Thoracic aorta (tissue), 2 donors: Measurements from ENCODE around the gene COL13A1. TPM values are rescaled to one million over a fixed set of nuclear protein-coding genes. Genes with fewer than 3 reads are reported as not detected.
A peak's percentile ranks its signal among the peaks of the same experiment; 100 is the strongest.

Source experiments
- ATAC-seq: fragments of 150-250 bp; one replicate; pipeline ENCODE4 v1.8.0; 2017; ENCODE audit warnings: low read depth; ENCODE audit not compliant: insufficient number of reproducible peaks, low FRiP score
- DNase-seq: peaks from one replicate; pipeline ENCODE4 v3.0.0-alpha.2; 2020; ENCODE audit warnings: low spot score
- H3K27ac ChIP-seq, 2 donors: fragments of 200-600 bp; sonication (generic); 1 replicate in 1 of 2; 2 replicates in 1 of 2; pipeline ENCODE4 v1.5.1; 2016; ENCODE audit warnings: mild to moderate bottlenecking in 2 of 2, moderate library complexity in 2 of 2
- H3K27me3 ChIP-seq: fragments of 200-600 bp; sonication (generic); replicated peaks from 2 replicates; pipeline ENCODE4 v1.6.0; 2016; ENCODE audit warnings: mild to moderate bottlenecking; ENCODE audit not compliant: insufficient read depth
- H3K36me3 ChIP-seq: fragments of 200-600 bp; sonication (generic); one replicate; pipeline ENCODE4 v1.5.1; 2016
- H3K4me1 ChIP-seq, 2 donors: fragments of 200-600 bp; sonication (generic); 1 replicate in 1 of 2; 2 replicates in 1 of 2; pipeline versions ENCODE4 v1.5.1 to v1.6.0; 2016; ENCODE audit warnings: low read depth in 2 of 2, mild to moderate bottlenecking in 1 of 2; ENCODE audit not compliant: control insufficient read depth in 1 of 2
- H3K4me3 ChIP-seq: fragments of 200-600 bp; sonication (generic); 2 replicates; pipeline ENCODE4 v1.5.1; 2016; ENCODE audit warnings: mild to moderate bottlenecking
- H3K9me3 ChIP-seq: fragments of 200-600 bp; sonication (generic); 2 replicates; pipeline ENCODE4 v1.5.1; 2016
- total RNA-seq, 2 donors: library from RNA; depleted of rRNA; stranded (reverse); fragments of >200 nt; gene quantifications; one replicate each; pipeline versions ENCODE4 v1.1.0 to v1.2.3, GENCODE V29; 2016
- TF ChIP-seq, protein P1 (sequence below): fragments of 200-600 bp; sonication (generic); IDR thresholded peaks from one replicate; pipeline ENCODE4 v1.5.1; 2019; ENCODE audit warnings: antibody characterized with exemption

COL13A1 gene
- total RNA-seq, 2 donors from 2014 or later, result 23.1 to 34.1 TPM

DNA sequence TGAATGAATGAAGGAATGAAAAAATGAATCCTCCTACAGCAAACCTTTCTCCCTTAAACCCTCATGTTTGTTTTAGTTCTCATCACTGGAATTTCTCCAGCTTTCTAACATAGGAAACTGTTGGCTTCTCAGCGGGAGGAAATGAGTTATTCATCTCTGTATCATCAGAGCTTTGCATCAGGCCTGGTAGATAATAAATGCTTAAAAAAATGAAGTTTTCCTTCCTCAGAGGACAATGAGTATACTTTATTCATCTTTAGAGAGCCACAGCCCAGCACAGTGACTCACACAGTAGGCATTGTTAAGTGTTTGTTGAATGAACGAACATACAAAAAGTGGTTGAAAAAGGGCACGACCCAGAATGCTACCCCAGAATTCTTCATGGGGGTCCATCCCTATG lies 62.6 kb downstream of the COL13A1 start:
- ATAC-seq, result no peak
- no peaks in the 10 kb centered on the region for H3K9me3 ChIP-seq
- no peak for DNase-seq
- no peak overlapping the region for H3K27ac ChIP-seq
- H3K4me1 ChIP-seq, result peaks cover 15 to 37% of the 10 kb centered on the region in 2 donors
- no peaks in the 10 kb centered on the region for H3K36me3 ChIP-seq
- TF ChIP-seq, protein P1, sequence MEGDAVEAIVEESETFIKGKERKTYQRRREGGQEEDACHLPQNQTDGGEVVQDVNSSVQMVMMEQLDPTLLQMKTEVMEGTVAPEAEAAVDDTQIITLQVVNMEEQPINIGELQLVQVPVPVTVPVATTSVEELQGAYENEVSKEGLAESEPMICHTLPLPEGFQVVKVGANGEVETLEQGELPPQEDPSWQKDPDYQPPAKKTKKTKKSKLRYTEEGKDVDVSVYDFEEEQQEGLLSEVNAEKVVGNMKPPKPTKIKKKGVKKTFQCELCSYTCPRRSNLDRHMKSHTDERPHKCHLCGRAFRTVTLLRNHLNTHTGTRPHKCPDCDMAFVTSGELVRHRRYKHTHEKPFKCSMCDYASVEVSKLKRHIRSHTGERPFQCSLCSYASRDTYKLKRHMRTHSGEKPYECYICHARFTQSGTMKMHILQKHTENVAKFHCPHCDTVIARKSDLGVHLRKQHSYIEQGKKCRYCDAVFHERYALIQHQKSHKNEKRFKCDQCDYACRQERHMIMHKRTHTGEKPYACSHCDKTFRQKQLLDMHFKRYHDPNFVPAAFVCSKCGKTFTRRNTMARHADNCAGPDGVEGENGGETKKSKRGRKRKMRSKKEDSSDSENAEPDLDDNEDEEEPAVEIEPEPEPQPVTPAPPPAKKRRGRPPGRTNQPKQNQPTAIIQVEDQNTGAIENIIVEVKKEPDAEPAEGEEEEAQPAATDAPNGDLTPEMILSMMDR, result no peak
- no peaks in the 10 kb centered on the region for H3K27me3 ChIP-seq
- H3K4me3 ChIP-seq, result no peak overlapping the region

DNA sequence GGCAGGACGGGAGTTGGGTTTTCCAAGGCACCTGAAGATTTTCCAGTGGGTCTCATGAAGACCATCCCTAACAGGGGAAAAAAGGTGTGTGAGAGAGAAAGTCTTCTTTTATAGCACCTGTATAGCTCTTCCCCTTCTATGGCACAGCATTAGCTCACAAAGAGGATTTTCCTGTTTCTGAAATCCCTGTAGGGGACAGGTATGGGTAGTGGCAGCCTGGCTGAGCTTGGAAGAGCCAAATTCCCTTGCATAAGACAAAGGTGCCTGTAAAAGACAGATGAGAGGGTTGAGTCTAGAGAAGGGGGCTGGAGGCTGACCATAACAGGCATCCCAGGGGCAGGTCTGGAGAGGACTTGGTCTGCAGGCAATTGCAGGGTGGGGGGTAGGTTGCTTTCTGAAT lies 63.7 kb downstream of the COL13A1 start:
- H3K27me3 ChIP-seq, result no peaks in the 10 kb centered on the region
- ATAC-seq (no peak), DNase-seq (no peak)
- TF ChIP-seq, protein P1, result no peak
- H3K27ac ChIP-seq, result no peak overlapping the region
- H3K4me3 ChIP-seq, result no peak overlapping the region
- H3K36me3 ChIP-seq, result no peaks in the 10 kb centered on the region
- peaks cover 15 to 36% of the 10 kb centered on the region in 2 donors for H3K4me1 ChIP-seq
- H3K9me3 ChIP-seq, result no peaks in the 10 kb centered on the region

DNA sequence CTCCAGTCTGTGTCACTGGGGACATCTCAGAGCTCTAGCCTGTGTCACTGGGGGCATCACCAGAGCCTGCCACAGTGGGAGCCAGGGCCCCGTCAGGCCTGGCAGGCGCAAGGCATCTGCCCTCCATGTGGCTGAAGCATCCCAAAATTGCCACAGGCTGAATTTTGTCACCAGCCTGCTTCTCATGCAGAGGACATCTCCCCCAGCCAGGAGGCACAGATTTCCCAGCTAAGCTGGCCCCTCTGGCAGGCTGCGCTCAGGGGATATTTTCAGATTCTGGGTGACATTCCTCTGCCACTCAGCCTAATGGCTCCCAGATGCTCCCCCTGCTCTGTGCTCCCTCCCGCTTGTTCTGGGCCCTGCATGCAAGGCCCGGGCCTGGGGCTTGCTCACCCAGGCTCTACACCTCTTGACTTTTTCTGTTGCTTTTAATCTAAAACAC lies 64.6 kb downstream of the COL13A1 start:
- H3K4me3 ChIP-seq, result peak overlapping the region; percentile 61
- no peaks in the 10 kb centered on the region for H3K9me3 ChIP-seq
- TF ChIP-seq, protein P1, result no peak
- H3K4me1 ChIP-seq, result peaks cover 11 to 28% of the 10 kb centered on the region in 2 donors
- no peak for DNase-seq
- H3K36me3 ChIP-seq, result no peaks in the 10 kb centered on the region
- no peaks in the 10 kb centered on the region for H3K27me3 ChIP-seq
- no peak for ATAC-seq
- H3K27ac ChIP-seq, result peak overlapping the region; percentile 42 to 68

DNA sequence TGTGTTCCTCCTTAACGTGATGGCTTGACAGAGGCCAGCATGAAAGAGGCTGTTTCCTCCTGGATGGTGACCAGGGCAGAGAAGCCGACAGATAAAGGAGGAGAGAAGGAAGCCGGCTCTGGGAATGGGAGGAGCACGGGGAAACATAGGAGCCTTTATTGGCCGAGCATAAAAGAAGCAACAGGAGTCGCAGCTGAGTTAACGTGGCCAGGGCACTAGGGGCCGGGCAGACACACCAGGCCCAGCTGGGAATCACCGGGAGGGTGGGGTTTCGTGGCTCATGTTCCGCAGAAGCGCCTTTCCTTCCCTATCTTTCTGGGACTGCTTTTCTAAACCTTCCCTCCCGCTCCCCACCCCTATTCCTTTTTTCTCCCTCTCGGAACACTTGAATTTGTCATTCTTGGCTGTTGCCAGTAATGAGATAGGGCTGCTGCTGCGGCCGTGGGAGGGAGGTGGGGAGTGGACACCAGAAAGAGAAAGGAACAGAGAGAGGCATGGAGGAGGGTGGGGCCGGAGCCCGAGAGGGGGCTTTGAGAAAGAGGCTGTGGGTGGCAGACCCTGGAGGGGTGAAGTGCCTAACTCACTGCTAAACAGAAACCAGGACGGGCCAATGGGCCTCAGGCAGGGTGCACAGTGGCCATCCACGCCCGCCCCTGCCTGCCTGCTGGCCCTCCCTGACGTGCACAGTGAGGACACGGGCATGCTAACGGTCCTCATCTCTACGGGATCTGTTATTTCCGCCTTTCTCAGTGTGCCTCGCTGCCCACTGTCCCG lies 65.2 kb downstream of the COL13A1 start:
- TF ChIP-seq, protein P1, result no peak
- ATAC-seq (peak; percentile 13), DNase-seq (no peak)
- H3K4me1 ChIP-seq, result peaks cover 5 to 22% of the 10 kb centered on the region in 2 donors
- peak overlapping the region; percentile 42 to 68 for H3K27ac ChIP-seq
- no peaks in the 10 kb centered on the region for H3K9me3 ChIP-seq
- H3K4me3 ChIP-seq, result peak overlapping the region; percentile 61
- no peaks in the 10 kb centered on the region for H3K36me3 ChIP-seq
- H3K27me3 ChIP-seq, result no peaks in the 10 kb centered on the region

DNA sequence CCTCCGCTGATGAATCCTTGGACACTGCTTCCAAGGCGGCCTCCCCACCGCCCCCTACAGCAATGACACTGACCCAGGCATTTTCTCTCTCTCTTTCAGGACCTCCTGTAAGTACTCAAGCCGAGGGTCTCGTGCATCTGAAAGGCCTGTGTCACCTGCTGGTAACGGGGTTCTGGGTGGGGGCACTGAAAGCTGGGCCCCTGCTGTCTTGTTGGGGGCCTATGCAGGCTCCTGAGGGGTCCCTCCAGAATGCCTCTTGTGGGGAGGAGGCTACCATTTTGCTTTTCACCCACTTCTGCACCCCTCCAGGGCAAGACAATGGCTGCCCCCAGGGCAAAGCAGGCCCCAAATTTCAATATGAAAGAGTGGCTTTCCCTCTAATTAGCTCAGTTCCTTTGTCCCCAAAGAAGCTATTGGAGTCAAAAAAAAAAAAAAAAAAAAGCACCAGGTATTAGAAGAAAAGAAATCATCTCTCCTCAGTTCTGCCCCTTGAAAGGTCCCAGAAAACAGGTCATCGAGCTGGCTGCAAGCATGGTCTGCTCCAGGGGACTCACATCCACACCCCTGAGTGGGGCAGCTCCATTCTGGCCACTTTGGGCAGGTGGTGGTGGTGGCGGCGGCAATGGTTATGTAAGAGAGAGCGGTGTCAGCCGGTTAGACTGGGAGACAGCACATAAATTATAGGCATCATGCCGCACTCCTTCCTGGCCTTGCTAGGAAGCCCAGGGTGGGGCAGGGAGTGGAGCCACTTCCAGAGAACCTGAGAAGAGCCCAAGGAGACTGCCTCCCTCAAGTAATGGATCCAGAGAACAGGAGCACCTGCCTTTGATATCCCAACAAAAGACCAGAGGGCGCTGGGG lies 66.2 kb downstream of the COL13A1 start:
- ATAC-seq, result no peak
- TF ChIP-seq, protein P1, result no peak
- Histone ChIP-seq H3K27me3 (no peaks in the 10 kb centered on the region), H3K4me1 (peaks cover 3 to 14% of the 10 kb centered on the region in 2 donors), H3K36me3 (no peaks in the 10 kb centered on the region), H3K9me3 (no peaks in the 10 kb centered on the region), H3K27ac (no peak overlapping the region), H3K4me3 (no peak overlapping the region)
- DNase-seq, result no peak
